Fibroblast of lung (primary cell): ENCODE results near the gene CDKN1A.

Experiments
- EZH2 ChIP-seq: IDR thresholded peaks from 2 replicates; pipeline ENCODE4 v1.5.1; 2012; ENCODE audit warnings: low read length, control low read depth, mild to moderate bottlenecking; ENCODE audit errors: missing control alignments
- TF ChIP-seq, protein P1 (sequence below), 2 donors: IDR thresholded peaks in 1 of 2; conservative IDR thresholded peaks in 1 of 2; 1 replicate in 1 of 2; 2 replicates in 1 of 2; pipeline ENCODE4 v1.5.1; 2011 to 2012; ENCODE audit warnings: low read length in 2 of 2, control low read depth in 1 of 2, inconsistent platforms in 1 of 2, low read depth in 1 of 2, mild to moderate bottlenecking in 1 of 2

GRCh38 chr6:36729161-36729524, 50.6 kb downstream of the CDKN1A start:
- TF ChIP-seq, protein P1, sequence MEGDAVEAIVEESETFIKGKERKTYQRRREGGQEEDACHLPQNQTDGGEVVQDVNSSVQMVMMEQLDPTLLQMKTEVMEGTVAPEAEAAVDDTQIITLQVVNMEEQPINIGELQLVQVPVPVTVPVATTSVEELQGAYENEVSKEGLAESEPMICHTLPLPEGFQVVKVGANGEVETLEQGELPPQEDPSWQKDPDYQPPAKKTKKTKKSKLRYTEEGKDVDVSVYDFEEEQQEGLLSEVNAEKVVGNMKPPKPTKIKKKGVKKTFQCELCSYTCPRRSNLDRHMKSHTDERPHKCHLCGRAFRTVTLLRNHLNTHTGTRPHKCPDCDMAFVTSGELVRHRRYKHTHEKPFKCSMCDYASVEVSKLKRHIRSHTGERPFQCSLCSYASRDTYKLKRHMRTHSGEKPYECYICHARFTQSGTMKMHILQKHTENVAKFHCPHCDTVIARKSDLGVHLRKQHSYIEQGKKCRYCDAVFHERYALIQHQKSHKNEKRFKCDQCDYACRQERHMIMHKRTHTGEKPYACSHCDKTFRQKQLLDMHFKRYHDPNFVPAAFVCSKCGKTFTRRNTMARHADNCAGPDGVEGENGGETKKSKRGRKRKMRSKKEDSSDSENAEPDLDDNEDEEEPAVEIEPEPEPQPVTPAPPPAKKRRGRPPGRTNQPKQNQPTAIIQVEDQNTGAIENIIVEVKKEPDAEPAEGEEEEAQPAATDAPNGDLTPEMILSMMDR (conservative IDR thresholded peaks at IDR 0.05 in 1 of 2, IDR thresholded peaks at IDR 0.05 in 1 of 2; ENCODE audit: low read depth in 1 of 2, low read length in 2 of 2) = no peak
- TF ChIP-seq EZH2 = no peak
